Dendritic cell treated with granulocyte-macrophage colony-stimulating factor and Interleukin-4, amounts not matched to agents 40 ng/mL and 50 ng/mL, for 4 days (primary cell): ENCODE results near the gene DOCK9.

Source experiments
- H3K27ac Mint-ChIP-seq: one replicate; pipeline ENCODE4 v1.8.0; 2022; ENCODE audit warnings: mild to moderate bottlenecking, mixed read lengths
- H3K27me3 Mint-ChIP-seq: one replicate; pipeline ENCODE4 v1.8.0; 2022; ENCODE audit warnings: mild to moderate bottlenecking, mixed read lengths
- H3K36me3 Mint-ChIP-seq: one replicate; pipeline ENCODE4 v1.8.0; 2022; ENCODE audit warnings: low read depth, mixed read lengths
- H3K4me1 Mint-ChIP-seq: one replicate; pipeline ENCODE4 v1.8.0; 2022; ENCODE audit warnings: low read depth, mixed read lengths
- H3K4me3 Mint-ChIP-seq: one replicate; pipeline ENCODE4 v1.8.0; 2022; ENCODE audit warnings: mild to moderate bottlenecking, moderate library complexity, mixed read lengths
- H3K9me3 Mint-ChIP-seq: one replicate; pipeline ENCODE4 v1.8.0; 2022; ENCODE audit warnings: mixed read lengths
- intact Hi-C: fragments of 100-400 bp; cut with micrococcal nuclease; formaldehyde crosslinking; loops from one replicate; pipeline ENCODE4 v1.15.0; 2022

The DOCK9 gene

DNA sequence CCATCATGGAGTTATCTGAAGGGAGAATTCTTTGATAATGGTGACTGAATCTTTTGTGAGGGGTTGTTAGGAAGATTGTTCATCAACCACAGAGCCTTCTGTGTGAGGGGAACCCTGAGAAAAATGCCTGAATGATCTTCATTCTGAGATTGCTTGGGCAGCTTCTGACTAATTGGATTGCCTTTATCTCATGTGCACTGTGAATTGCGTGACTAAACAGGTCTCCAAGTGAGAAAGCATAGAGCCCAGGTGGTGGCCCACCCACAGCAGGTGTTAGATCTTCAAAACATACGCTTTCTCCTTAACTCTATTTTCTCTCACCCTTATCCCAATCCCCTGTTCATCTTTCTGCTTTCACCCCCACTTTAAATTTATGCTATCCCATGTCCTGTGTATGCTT, 58.3 kb downstream of the DOCK9 start:
- Mint-ChIP-seq H3K4me3 (no peak overlapping the region), H3K27ac (no peak overlapping the region), H3K4me1 (peaks cover 11% of the 10 kb centered on the region), H3K36me3 (no peaks in the 10 kb centered on the region), H3K27me3 (peaks cover 5% of the 10 kb centered on the region), H3K9me3 (no peaks in the 10 kb centered on the region)
- intact Hi-C loops: no loop called here

DNA sequence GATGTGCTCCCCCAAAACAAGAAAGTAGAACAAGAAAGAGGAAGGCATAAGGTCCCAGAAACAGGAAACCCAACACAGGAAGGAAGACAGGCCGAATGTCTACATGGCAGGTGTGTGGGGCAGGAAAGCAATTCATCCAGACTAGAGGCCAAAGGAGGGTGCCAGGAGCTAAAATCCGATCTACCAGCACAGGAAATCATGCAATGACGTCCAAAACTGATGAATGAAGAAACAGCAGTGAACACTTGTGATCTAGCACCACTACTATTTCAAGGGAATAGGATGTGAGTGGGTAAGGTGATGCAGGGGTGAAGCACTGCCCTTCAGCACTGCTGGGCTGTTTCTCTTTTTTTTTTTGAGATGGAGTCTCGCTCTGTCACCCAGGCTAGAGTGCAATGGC, 59.1 kb downstream of the DOCK9 start:
- no peak overlapping the region for H3K27ac Mint-ChIP-seq
- H3K4me1 Mint-ChIP-seq: peaks cover 11% of the 10 kb centered on the region
- H3K27me3 Mint-ChIP-seq: peaks cover 5% of the 10 kb centered on the region
- intact Hi-C loops: no loop called here
- H3K9me3 Mint-ChIP-seq: no peaks in the 10 kb centered on the region
- H3K4me3 Mint-ChIP-seq: no peak overlapping the region
- H3K36me3 Mint-ChIP-seq: no peaks in the 10 kb centered on the region

DNA sequence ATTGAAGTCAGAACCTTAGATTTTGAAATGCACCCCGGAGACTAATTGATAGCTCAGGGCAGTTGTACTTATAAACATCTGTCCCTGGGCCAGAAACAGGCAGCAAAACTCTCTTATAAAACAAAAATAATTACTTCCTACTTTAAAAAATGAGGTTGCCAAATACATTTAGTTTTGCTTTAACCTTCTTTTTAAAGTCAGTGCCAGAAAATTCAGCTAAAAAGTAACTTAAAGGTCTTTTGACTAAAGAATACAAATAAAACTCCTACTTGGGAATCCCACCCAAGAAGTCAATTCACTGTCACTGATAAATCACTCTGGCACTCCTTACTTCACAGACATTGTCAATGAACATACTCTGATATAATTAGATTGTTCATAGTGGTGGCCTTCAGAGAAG, 60.7 kb downstream of the DOCK9 start:
- H3K27ac Mint-ChIP-seq: no peak overlapping the region
- H3K36me3 Mint-ChIP-seq: no peaks in the 10 kb centered on the region

DNA sequence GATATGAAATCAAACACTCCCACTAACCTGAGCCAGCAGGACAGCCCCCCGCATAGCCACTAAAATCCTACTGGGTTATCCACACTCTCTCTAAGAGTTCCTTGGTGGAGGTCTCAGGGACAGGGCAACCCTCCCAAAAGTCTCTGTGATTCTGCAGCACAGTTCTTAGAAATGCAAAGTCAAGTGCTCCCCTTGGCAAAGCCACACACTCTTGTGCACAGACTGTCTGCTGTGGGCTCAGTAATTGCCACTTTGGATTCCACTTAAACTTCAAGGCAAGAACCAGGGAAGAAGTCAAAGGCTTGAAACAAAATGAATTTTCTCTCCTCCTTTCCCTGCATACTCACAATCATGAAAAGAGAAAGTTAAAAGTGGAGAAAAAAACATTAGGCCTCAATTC, 61.5 kb downstream of the DOCK9 start:
- peaks cover 2% of the 10 kb centered on the region for H3K27me3 Mint-ChIP-seq
- no peaks in the 10 kb centered on the region for H3K9me3 Mint-ChIP-seq
- intact Hi-C loops: no loop called here
- H3K36me3 Mint-ChIP-seq: no peaks in the 10 kb centered on the region
- no peak overlapping the region for H3K27ac Mint-ChIP-seq
- H3K4me1 Mint-ChIP-seq: peaks cover 11% of the 10 kb centered on the region
- no peak overlapping the region for H3K4me3 Mint-ChIP-seq

More for the DNA sequence above, 60.7 kb downstream of the DOCK9 start:
- peaks cover 11% of the 10 kb centered on the region for H3K4me1 Mint-ChIP-seq
- intact Hi-C loops: no loop called here
- no peaks in the 10 kb centered on the region for H3K9me3 Mint-ChIP-seq
- H3K4me3 Mint-ChIP-seq: no peak overlapping the region
- H3K27me3 Mint-ChIP-seq: peaks cover 4% of the 10 kb centered on the region

DNA sequence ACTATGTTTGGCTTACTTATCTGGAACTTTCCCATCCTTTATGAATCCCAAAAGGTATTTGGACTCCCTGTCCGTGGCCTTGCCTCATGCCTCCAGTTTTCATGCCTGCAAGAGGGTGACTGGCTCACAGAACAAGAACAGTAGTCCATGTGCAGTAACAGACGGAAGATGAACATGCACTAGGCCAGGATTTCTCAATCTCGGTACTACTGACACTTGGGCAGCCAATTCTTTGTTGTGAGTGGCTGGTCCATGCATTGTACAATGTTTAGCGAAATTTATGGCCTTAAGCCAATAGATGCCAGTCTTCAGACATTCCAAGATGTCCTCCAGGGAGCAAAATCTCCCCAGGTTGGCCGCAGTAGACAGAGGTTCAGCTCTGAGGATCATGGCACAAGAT, 61.9 kb downstream of the DOCK9 start:
- no peaks in the 10 kb centered on the region for H3K9me3 Mint-ChIP-seq
- intact Hi-C loops: no loop called here
- H3K27ac Mint-ChIP-seq: no peak overlapping the region
- H3K36me3 Mint-ChIP-seq: no peaks in the 10 kb centered on the region
- H3K4me1 Mint-ChIP-seq: peaks cover 11% of the 10 kb centered on the region
- peaks cover 2% of the 10 kb centered on the region for H3K27me3 Mint-ChIP-seq
- H3K4me3 Mint-ChIP-seq: no peak overlapping the region

DNA sequence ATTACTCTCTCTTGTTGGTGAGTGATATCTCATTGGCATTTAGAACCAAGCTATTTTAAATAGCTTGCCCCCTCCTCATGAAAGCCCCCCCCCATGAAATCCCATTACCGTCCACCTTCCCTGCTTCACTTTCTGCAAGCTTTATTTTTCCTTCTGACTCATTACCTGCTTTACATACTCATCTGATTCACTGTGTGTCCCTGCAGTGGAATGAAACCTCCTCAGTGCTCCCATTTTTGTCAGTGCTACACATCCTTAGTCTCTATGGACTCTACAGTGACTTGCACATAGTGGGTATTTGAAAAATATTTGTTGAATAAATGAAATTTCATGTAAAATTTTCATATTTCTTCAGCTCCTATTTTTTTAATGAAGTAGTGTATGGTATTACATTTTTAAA, 62.3 kb downstream of the DOCK9 start:
- no peaks in the 10 kb centered on the region for H3K9me3 Mint-ChIP-seq
- H3K36me3 Mint-ChIP-seq: no peaks in the 10 kb centered on the region
- H3K27ac Mint-ChIP-seq: no peak overlapping the region
- H3K4me3 Mint-ChIP-seq: no peak overlapping the region
- intact Hi-C loops: no loop called here
- peaks cover 2% of the 10 kb centered on the region for H3K27me3 Mint-ChIP-seq
- H3K4me1 Mint-ChIP-seq: peaks cover 15% of the 10 kb centered on the region

DNA sequence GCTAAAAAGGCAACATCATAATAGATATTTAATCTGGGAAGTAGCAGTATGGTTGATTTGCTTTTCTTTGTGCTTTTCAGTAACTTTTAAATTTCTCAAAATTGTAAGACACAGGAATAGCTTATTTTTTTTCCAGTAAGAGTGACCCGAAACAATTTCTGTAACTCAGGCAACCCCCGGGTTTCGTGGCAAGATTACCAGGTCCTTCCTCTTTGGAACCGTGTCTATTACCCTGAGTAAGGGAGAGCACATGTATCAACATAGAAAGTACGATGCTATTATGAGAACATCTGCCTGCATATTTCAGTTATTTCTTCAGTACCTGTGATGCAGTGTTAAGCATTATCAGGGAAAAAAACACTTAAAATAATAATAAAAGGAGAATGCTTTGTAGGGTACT, 64.1 kb downstream of the DOCK9 start:
- Mint-ChIP-seq H3K9me3 (no peaks in the 10 kb centered on the region), H3K27ac (no peak overlapping the region), H3K36me3 (no peaks in the 10 kb centered on the region), H3K4me3 (no peak overlapping the region), H3K4me1 (peaks cover 10% of the 10 kb centered on the region), H3K27me3 (peaks cover 1% of the 10 kb centered on the region)
- intact Hi-C loops: no loop called here

DNA sequence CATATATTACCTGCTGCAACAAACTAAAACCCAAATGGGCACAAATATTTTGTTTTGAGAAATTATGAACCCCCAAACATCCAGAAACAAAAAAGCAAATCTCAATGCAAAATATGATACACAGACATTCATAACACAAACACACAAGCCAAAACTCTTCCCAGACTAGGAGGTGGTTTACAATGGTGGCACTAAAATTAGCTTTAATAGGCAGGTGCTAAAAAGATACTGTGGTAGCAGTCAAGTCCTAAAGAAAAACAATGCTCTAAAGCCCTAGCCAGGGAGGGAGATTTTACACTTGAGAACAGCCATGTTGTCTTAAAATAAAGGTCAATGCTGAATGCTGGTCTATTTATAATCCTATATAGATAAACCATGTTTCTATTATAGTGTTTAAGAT, 65.0 kb downstream of the DOCK9 start:
- peaks cover 1% of the 10 kb centered on the region for H3K27me3 Mint-ChIP-seq
- H3K36me3 Mint-ChIP-seq: no peaks in the 10 kb centered on the region
- peaks cover 6% of the 10 kb centered on the region for H3K4me1 Mint-ChIP-seq
- intact Hi-C loops: no loop called here
- no peaks in the 10 kb centered on the region for H3K9me3 Mint-ChIP-seq
- H3K27ac Mint-ChIP-seq: no peak overlapping the region
- no peak overlapping the region for H3K4me3 Mint-ChIP-seq

DNA sequence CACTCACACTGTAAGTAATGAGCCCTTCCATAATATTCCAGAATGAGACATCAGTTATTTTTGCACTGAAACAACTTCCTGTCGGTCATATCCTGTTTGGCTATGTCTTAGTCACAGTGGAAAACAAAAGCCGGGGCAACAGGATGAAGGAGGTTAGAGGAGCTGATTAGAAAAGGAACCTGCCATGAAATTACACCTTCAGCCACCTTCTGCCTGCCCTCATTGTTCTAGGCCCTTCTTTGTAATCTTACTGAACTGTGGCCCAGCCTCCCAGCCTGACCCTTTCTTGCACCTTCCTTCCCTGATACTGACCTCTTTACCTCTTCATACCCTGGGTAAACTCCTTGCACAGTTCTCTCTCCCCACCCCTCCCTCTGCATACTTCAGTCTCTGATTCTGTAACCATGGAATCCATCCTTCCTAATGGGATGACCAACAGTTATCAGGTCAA, 67.3 kb downstream of the DOCK9 start:
- intact Hi-C loops: no loop called here
- no peak overlapping the region for H3K4me3 Mint-ChIP-seq
- no peaks in the 10 kb centered on the region for H3K9me3 Mint-ChIP-seq

DNA sequence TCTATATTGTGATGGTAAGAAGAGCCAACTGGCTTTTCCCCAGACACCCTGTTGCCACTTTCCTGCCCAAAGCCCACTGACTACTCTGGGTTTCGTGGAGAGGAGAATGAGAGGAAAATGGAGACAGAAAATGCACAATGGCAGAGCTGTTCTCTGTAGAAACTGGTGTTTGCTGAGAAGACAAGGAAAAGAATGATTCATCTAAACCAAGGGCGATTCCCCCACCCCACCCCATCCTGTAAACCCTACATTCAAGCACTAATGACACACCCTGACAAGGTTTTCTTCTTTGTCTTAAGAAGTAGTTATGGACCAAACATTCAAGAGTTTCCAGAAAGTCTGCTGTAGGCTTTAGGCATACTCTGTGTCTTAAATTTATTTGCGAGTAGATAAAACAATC, 68.8 kb downstream of the DOCK9 start:
- Mint-ChIP-seq H3K27me3 (peaks cover 7% of the 10 kb centered on the region), H3K4me3 (no peak overlapping the region), H3K27ac (no peak overlapping the region), H3K9me3 (no peaks in the 10 kb centered on the region), H3K36me3 (no peaks in the 10 kb centered on the region), H3K4me1 (peaks cover 6% of the 10 kb centered on the region)
- intact Hi-C loops: no loop called here

More for the DNA sequence above, 67.3 kb downstream of the DOCK9 start:
- H3K4me1 Mint-ChIP-seq: peaks cover 6% of the 10 kb centered on the region
- no peak overlapping the region for H3K27ac Mint-ChIP-seq
- H3K36me3 Mint-ChIP-seq: no peaks in the 10 kb centered on the region
- peaks cover 1% of the 10 kb centered on the region for H3K27me3 Mint-ChIP-seq

DNA sequence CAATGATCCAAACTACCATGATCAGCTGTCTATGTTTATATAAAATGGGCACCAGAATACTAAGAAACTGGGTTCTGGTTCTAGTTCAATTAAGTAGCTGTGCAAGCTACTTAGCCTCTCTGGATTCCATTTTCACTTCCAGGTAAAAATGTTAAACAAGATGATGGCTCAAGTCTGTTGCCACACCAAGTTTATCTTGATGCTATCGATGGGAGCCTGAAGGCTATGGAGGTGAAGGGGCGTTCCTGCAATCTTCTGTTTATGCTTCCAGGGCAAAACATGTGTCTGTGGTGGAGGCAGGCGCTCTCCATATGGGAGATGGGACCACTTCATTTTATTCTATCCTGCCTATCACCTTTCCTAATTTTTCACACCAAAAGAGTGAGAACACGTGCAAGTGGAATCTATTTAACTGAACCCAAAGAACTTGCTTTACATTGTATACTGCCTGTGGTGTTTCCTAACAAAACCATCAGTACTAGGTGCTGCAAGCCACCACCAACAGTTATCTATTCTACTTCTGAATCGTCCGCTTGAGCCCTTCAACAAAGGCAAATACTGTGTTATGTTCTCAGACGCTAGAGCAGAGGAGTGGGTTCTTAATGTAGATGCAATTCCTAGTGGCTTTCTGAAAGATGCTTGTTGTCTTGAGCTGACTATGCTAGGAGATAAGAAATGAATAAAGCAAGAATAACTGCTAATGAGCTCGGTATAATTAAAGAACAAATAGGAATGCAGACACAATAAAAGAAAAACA, 70.9 kb downstream of the DOCK9 start:
- Mint-ChIP-seq H3K27me3 (peaks cover 6% of the 10 kb centered on the region), H3K4me3 (no peak overlapping the region), H3K9me3 (no peaks in the 10 kb centered on the region), H3K4me1 (peaks cover 6% of the 10 kb centered on the region), H3K36me3 (no peaks in the 10 kb centered on the region), H3K27ac (no peak overlapping the region)
- intact Hi-C loops: no loop called here

DNA sequence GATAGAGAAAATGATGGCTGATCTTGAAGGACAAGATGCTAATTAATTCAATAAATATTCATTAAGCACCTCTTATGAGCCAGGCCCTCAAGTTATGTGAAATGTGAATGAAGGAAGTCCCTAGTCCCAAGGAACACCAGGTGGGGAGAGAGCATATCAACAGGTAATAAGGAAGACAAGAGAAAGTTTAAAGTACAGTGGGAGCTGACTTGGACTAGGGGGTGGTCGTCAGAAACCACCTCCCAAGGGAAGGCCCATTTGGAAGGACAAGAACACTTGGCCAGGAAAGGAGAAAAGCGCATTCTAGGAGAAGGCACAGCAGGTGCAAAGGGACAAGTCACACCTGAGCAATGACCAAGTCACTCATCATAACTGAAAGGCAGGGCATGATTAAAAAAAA, 72.7 kb downstream of the DOCK9 start:
- intact Hi-C loops: no loop called here
- Mint-ChIP-seq H3K27ac (no peak overlapping the region), H3K9me3 (no peaks in the 10 kb centered on the region), H3K4me3 (no peak overlapping the region), H3K27me3 (peaks cover 6% of the 10 kb centered on the region), H3K4me1 (no peaks in the 10 kb centered on the region), H3K36me3 (no peaks in the 10 kb centered on the region)

DNA sequence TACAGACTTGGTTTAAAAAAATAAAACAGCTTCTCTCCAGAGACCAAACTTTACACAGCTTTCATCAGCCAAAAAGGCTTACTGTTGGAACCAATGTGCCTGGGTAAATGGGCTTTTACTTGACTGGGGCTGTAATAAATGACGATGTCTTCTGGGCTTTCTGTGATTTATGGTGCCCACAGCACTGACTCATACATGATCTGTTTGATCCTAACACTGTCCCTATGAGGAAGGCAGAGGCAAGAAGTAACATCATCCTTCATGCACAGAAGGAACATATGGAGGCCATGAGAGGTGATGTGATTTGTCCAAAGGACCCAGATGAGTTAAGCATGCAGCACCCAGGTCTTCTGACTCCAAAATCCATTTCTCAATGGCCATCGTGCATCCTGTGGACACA, 77.4 kb downstream of the DOCK9 start:
- Mint-ChIP-seq H3K27me3 (peaks cover 13% of the 10 kb centered on the region), H3K27ac (no peak overlapping the region), H3K4me3 (no peak overlapping the region), H3K4me1 (no peaks in the 10 kb centered on the region), H3K36me3 (no peaks in the 10 kb centered on the region), H3K9me3 (no peaks in the 10 kb centered on the region)
- intact Hi-C loops: no loop called here

DNA sequence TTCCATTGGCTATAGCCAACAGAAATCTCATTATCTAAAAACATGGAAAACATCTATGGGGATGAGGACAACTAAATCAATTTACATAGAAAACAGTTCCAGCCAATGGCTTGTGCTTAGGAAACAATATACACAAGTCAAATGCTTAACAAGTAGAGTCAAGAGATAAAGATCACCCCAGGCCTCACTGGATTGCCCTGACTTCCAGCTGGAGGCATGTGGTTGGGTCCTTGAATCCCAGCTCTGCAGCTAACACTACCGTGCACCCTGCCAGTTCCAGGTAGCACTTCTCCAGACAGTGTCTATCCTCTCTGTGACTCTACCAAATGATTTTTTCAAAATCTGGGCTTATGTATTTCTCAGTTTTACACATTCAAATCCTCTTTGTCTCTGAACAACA, 80.2 kb downstream of the DOCK9 start:
- Mint-ChIP-seq H3K27ac (no peak overlapping the region), H3K36me3 (no peaks in the 10 kb centered on the region), H3K4me3 (no peak overlapping the region), H3K4me1 (no peaks in the 10 kb centered on the region), H3K9me3 (no peaks in the 10 kb centered on the region), H3K27me3 (peaks cover 13% of the 10 kb centered on the region)
- intact Hi-C loops: no loop called here

DNA sequence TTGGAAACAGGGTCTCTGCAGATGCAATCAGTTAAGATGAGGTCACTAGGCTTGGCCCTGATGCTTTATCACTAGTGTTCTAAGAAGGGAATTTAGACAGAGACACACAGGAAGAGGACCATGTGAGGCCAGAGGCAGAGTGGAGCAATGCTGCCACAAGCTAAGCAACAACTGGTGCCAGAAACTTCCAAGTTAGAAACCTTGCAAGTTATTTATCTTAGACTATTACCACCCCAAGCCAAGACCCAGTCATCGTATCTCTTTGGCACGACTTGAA, 81.1 kb downstream of the DOCK9 start:
- Mint-ChIP-seq H3K4me1 (no peaks in the 10 kb centered on the region), H3K36me3 (no peaks in the 10 kb centered on the region), H3K27ac (no peak overlapping the region), H3K27me3 (peaks cover 18% of the 10 kb centered on the region), H3K4me3 (no peak overlapping the region), H3K9me3 (no peaks in the 10 kb centered on the region)
- intact Hi-C loops: no loop called here
